Nucleus accumbens (tissue), 56 donors: ENCODE data around the gene DHX57.
"Not testable (repeated sequence)": the region's sequence is repeated elsewhere in the genome, so short reads cannot be mapped to it uniquely, and the experiment has no call there.

Experiments used
- DNase-seq, 56 donors: peaks; one replicate each; lab custom pipeline; 2025; lab: John Stamatoyannopoulos, UW

DHX57 gene

DNA sequence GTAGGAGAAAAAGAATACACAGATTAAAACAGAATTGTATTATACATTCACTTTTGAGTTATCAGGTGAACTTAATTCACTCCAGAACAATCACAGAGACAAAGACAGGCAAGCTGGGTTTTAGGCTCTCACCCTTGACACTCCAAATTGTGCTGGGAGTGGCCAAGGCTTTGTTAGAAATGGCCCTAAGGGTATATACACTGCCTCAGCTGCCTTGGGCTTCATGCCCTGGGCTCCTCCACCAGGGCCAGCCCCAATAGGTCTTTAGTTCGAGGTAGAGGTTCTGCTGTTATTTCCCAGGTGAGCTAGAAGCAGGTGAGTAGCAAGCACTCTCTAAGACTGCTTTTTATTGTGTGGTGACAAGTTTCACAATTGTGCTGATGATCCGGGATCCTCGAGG, 77.8 kb downstream of the DHX57 start:
- no peak for DNase-seq

DNA sequence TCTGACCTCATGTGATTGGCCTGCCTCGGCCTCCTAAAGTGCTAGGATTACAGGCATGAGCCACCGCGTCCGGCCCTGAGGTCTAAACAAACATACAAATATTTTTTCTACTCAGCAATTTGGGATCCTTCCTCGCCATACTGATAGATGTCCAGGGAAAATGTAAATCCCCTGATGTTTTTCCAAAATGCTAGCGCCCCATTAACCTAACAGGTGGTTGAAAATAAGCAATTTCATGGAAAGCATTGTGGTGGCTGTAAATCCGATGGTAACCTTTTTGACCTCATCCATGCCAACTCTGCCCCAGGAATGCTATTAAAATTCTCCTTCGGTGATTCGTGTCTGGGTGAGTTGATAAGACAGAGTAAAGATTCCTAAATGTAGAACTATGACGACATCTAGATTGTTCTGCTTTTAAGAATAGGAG, 78.5 kb downstream of the DHX57 start:
- no peak for DNase-seq

DNA sequence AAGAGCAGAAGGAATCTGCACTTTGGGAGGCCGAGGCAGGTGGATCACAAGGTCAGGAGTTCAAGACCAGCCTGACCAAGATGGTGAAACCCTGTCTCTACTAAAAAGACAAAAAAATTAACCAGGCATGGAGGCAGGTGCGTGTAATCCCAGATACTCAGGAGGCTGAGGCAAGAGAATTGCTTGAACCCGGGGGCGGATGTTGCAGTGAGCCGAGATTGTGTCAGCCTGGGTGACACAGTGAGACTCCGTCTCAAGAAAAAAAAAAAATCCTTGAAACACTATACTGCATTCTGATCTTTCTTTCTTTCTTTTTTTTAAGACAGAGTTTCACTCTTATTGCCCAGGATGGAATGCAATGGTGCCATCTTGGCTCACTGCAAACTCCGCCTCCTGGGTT, 80.7 kb downstream of the DHX57 start:
- peak in 2 of 56 donors; percentile 0 to 3 for DNase-seq

DNA sequence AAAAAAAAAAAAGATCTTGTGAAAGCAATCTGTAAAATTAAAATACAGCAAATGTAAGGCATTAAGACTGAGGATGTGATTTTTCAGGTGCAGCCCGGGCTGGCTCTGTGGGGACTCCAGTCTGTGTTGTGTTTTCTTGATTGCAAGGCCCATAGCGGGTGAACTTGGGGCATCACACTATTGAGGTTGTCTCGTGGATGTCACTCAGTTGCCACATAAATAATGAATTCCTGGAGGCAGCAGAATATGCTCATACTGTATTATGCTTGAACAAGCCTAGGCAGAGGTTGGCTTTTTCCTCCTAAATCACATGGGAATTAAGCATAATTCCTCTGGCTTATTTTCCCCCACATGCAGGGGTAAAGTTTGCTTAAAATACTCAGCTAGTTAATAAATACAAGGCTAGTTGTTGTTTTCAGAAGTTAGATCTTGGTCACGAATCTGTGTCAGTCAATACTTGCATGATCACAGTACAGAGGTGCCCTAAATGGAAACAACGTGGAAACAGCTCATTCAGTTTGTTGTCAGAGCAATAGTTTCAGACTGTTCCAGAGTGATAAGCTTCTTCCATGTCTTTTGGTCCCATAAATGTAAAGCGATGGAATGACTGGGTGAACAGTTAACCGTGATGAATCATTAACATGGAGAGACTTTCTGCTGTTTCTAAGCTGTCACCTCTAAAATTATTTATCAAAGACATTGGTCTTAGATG, 81.3 kb downstream of the DHX57 start:
- no peak for DNase-seq

DNA sequence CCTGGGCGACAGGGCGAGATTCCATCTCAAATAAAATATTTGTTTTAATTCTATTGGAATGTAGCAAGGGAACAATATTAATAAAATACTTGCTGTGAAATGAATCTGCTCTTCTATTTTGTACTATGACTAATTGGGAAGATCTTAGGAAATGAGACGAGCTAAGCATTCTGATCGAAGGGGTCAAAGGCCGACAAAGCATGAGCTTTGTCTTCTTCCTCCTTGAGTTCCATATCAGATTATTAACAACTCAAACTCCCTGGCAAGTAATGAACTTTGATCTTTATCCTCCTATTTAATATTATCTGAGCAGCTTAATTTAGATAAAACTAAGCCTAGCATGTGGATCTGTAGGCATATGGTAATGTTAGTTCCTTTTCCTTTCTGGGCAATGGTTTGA, 82.2 kb downstream of the DHX57 start:
- DNase-seq: no peak

DNA sequence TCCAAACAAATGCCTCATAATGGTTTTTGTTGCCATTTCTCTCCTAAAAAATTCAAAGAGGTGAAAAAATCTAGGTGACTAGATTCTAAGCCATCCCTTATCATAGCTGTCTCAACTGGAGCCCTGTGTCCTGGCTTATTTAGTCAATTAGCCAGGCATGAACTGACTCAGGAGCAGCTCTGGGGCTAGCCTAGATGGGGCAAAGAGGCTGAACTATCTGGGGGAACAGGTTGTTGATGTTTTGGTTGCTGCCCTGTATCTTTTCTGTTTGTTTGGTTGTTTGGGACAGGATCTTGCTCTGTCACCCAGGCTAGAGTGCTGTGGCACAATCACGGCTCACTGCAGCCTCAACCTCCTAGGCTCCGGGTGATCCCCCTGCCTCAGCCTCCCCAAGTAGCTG, 83.0 kb downstream of the DHX57 start:
- no peak for DNase-seq

DNA sequence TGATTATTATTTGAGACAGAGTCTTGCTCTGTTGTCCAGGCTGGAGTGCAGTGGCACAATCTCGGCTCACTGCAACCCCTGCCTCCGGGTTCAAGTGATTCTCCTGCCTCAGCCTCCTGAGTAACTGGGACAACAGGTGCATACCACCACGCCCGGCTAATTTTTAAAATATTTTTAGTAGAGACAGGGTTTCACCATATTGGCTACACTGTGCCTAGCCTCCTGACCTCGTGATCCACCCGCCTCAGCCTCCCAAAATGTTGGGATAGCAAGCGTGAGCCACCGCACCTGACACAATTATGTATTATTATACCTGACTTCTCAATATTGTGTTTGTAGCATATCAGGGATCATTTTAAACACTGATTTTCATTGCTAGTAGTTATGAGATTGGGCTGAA, 83.4 kb downstream of the DHX57 start:
- not testable (repeated sequence) for DNase-seq

DNA sequence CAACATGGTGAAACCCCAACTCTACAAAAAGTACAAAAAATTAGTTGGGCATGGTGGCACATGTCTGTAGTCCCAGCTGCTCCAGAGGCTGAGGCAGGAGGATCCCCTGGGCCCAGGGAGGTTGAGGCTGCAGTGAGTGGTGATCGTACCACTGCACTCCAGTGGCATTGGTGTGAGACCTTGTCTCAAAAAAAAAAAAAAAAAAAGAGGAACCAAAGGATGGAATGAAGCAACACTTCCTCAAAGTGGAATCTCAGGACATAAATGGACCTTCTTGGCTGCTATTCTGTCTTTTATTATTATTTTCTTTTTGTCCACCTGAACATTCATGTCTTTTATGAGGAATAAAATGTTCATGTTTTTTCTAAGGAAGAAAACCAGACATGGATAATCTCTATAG, 84.0 kb downstream of the DHX57 start:
- DNase-seq: no peak

DNA sequence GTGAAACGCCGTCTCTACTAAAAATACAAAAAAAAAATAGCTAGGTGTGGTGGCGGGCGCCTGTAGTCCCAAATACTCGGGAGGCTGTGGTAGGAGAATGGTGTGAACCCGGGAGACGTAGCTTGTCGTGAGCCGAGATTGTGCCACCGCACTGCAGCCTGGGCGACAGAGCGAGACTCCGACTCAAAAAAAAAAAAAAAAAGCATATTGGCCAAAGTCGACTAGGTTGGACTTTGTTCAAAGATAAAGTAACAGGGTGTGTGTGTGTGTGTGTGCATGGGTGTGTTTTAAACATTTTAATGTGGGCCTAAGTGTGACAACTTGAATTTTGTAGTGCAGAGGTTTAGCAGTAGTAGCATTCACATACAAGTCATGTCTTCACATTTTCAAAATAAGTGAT, 86.0 kb downstream of the DHX57 start:
- DNase-seq: no peak

DNA sequence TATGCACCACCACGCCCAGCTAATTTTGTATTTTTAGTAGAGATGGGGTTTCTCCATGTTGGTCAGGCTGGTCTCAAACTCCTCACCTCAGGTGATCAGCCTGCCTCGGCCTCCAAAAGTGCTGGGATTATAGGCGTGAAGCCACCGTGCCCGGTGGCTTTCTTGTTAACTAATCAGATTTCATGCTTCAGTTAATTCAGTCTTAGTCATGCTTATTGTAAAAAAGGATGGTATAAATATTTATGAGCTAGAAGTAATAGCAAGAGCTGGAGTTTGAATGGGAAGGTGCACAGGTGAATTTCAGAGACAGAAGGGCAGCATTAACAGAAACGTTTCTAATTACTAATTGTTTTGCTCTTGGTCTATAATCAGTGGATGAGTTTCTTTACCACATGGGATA, 87.4 kb downstream of the DHX57 start:
- no peak for DNase-seq

DNA sequence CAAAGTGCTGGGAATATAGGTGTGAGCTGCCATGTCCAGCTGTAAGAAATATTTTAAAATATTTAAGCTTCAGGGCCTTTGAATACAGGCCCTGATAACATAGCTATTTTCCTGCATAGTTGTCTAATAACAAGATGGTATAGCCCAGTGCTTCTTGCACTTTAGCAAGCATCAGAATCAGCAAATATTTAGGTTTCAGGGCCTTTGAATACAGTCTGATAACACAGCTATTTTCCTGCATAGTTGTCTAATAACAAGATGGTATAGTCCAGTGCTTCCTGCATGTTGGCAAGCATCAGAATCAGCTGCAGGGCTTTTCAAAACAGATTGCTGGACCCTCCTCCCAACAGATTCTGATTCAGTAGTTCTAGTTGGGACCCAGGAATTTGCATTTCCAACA, 92.1 kb downstream of the DHX57 start:
- DNase-seq: no peak

DNA sequence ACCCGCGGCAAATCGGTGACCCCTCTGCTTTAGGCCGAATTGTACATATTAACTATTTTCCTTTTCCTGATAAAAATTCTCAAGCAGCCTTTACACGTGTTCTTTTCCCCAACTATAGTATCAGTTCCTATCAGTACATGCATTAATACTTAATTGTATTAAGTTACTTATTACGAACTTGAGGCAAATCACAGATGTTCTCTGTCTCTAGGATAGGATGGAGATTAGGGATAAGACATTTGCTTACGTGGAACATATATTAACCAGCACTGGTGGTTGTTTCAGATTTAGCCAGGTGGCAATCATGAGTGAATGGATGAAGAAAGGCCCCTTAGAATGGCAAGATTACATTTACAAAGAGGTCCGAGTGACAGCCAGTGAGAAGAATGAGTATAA, 97.0 kb downstream of the DHX57 start:
- DNase-seq: no peak

DNA sequence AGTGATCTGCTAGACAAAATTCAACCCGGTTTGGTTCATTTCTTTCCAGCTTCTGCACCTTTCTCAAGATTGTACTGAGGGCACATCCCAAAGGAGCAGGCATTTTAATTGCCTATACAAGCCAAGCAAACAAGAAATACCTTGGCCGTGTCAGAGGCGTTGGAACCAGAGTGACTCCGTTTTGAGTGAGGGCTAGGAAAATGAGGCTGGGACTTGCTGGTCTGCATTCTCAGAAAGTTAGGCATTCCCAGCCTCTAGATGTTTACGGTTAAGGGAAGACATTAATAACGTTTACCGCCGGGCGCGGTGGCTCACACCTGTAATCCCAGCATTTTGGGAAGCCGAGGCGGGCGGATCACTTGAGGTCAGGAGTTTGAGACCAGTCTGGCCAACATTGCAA, 99.2 kb downstream of the DHX57 start:
- no peak for DNase-seq

DNA sequence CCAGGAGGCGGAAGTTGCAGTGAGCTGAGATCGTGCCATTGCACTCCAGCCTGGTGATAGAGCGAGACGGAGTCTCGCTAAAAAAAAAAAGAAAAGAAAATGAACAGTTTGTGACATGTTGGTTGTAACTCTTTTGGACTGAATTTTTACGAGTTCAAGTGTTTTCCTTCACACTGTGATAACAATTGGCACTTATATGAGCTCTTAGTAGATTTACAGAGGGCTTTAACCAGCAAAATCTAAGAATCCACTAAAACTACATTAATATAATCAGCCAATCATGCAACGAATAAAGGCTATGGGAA, 99.9 kb downstream of the DHX57 start:
- DNase-seq: no peak

DNA sequence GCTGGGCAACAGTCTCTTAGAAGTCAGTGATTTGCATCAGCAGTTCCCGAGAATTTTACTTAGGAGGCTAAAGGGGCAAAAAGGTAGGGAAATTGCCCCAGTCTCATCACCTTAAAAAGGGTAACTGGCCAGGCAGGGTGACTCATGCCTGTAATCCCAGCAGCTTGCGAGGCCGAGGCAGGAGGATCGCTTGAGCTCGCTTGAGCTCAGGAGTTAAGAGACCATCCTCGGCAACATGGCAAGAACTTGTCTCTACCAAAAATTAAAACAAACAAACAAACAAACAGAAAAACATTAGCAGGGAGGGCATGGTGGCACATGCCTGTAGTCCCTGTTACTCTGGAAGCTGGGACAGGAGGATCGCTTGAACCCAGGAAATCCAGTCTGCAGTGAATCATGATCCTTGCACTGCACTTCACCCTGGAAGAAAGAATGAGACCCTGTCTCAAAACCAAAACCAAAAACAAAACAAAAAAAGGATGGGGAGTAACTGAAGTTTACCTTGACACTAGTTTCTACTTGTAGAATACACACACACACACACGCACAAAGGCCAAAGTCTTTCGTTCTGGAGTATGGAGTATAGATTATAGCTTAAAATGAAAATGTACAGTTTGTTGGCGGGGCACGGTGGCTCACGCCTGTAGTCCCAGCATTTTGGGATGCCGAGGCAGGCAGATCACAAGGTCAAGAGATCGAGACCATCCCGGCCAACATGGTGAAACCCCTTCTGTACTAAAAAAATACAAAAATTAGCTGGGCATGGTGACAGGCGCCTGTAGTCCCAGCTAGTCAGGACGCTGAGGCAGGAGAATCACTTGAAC, 100.4 kb downstream of the DHX57 start:
- DNase-seq: no peak

DNA sequence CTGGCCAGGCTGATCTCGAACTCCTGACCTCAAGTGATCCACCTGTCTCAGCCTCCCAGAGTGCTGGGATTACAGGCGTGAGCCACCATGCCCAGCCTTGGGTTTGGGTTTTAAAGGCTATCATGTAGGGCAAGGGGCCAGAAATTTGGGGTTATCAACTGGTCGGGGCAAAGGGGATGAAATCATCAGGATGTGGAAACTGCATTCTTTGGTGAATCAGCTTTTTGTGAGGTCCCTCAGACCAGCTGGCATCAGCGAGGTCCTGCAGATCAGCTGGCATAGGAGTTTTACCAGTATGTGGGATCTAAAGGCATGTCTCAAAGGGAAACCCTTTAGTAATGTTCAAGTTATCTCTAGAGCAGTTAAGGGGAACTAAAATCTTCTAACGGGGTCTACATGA, 104.1 kb downstream of the DHX57 start:
- DNase-seq: no peak

DNA sequence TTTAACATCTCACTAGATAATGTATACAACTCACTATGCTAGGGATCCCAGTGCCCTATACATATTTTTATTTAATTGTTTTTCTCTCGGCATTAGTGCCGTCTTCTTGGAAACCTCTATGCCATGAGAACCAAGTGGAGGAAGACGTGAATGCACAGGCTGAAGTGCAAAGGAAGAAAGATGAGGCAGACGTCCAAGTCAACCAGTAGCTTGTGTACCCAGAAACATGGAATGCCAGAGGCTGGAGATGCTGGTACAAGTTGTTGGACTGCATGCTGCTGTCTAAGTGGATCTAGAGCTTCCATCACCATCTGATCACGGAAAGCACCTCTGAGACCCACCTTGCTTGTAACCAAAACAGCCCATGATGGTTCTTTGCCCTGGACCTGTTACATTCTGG, 110.2 kb downstream of the DHX57 start:
- DNase-seq: no peak

DNA sequence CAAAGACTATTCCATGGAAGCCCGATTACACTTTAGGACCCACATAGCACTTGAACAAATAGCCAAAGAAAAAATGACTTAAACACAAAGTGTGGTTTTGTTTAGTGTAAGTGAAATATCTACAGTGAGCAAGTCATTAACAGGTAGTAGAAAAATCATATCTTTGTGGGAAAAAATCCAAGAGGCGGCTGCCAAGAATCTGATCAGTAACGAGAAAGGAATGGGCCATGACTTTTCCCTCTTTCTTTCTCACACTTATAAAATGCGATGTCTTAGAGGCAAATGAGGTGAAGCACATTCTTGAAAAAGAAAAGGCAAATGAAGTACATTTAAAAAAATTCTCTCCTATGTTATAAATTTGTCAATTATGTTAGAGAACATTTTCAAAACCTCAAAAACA, 110.6 kb downstream of the DHX57 start:
- DNase-seq: no peak

DNA sequence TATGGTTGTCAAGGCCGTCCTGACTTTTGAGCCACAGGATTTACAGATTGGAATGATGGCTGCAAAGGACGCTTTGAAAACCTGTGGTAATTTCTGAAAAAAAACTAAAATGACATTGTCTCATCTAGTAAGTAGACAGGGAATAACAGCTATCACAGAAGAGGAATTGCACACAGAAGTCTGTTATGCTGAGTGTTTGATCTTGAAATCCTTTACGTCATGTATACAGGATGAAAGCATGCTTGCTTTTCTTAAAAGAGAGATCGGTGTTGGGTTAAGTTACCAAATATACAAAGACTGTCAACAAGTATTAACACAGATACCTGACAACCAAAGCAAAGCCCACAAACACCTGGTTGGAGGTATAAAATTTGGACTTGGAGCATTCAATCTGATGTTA, 112.0 kb downstream of the DHX57 start:
- DNase-seq: no peak

DNA sequence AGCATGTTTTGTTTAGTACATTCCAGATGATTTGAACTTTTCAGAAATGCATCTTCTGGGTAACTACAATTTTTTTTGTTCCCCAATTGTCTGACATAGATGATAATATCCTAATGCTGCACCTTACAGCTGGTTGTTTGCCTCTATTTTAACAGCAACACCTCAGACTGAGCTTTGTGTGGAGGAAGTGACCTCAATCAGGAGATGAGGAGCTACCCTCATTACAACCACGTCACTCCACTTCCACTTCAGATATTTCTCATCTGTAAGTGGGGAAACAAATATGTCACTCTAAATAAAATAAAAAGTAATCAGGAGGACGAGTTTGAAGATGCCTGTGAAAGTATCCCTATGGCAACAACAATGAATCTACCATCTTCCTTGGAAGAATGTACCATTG, 112.5 kb downstream of the DHX57 start:
- DNase-seq: no peak

DNA sequence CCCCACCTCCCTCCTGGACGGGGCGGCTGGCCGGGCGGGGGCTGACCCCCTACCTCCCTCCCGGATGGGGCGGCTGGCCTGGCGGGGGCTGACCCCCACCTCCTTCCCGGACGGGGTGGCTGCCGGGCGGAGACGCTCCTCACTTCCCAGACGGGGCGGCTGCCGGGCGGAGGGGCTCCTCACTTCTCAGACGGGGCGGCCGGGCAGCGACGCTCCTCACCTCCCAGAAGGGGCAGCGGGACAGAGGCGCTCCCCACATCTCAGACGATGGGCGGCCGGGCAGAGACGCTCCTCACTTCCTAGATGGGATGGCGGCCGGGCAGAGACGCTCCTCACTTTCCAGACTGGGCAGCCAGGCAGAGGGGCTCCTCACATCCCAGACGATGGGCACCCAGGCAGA, 119.8 kb downstream of the DHX57 start:
- not testable (repeated sequence) for DNase-seq

DNA sequence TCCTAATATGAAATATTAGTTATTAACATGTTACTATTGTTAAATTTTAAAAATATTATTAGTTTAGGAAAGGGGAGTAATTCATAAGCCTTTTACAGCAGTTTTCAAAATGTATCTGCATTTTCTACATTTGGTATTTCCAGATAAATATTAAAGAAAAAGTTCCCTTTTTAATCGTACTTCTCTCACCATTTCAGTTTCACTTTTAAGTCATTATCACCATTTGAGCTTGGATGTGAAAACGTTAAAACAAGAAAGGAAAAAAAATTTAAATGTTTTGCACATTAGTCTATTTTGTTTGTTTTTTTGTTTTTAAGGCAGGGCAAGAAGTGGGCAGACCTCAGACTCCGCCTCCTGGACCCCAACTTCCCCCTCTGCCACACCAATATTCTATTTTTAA, 121.2 kb downstream of the DHX57 start:
- no peak for DNase-seq

DNA sequence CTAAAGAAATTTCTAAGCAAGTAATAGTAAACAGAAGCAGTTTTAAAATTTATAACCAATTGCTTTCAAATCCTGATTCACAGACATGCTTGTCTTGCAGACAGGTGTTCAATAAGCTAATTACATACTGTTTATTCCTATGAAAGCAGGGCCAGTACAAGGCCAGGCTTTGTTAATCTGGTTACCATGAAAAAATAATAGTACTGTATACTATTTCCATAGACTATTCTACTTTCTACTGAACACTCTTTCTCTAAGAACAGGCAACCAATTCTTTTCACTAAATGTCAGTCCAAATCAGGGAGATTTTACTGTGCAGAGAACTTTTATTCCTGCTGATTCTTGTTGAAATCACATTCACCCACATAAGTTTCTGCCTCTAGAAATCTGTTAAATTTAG, 121.7 kb downstream of the DHX57 start:
- DNase-seq: no peak
